GM12878 (cell line): Measurements from ENCODE around the gene EXD3. TPM values are rescaled to one million over a fixed set of nuclear protein-coding genes. Genes with fewer than 3 reads are reported as not detected.

Experiments
- ATAC-seq: fragments of 200-7000 bp; cut with Tn5 transposase; 3 replicates; pipeline ENCODE4 v1.9.1; 2020; ENCODE audit warnings: mild to moderate bottlenecking, moderate library complexity
- BruUV-seq: library from RNA; stranded (reverse); fragments of 400-500 nt; replicated peaks from 2 replicates; lab custom pipeline; 2021; lab: Mats Ljungman, UMichigan
- CTCF ChIA-PET: fragments of 300-600 bp; sonication (Branson Sonifier 250); formaldehyde crosslinking; extraction: SDS; loops from one replicate; lab custom pipeline; 2021; ENCODE audit warnings: inconsistent platforms; lab: Yijun Ruan, JAX
- POLR2A ChIA-PET: fragments of 350-600 bp; formaldehyde crosslinking; extraction: SDS; loops from one replicate; lab custom pipeline; 2021; ENCODE audit warnings: inconsistent platforms; lab: Charles Lee
- RAD21 ChIA-PET: fragments of 300-600 bp; sonication (Branson Sonifier 250); formaldehyde crosslinking; loops from one replicate; lab custom pipeline; 2023; ENCODE audit warnings: antibody characterized with exemption; ENCODE audit not compliant: unreplicated experiment; lab: Charles Lee
- SMC1A ChIA-PET: fragments of 300-600 bp; sonication (Branson Sonifier 250); formaldehyde crosslinking; loops from one replicate; lab custom pipeline; 2023; ENCODE audit not compliant: unreplicated experiment, uncharacterized antibody; lab: Charles Lee
- DNase-seq: peaks from one replicate; pipeline ENCODE4 v3.0.0-alpha.2; 2011; ENCODE audit warnings: low read depth, low spot score
- FAIRE-seq: peaks from 3 replicates; lab custom pipeline; 2011; peaks lifted over from hg19 to GRCh38; lab: Jason Lieb, UNC
- H2AFZ ChIP-seq: 2 replicates; pipeline ENCODE4 v1.6.0; 2011; ENCODE audit warnings: low read depth, low read length, control low read depth; ENCODE audit not compliant: control insufficient read depth
- H3K27ac ChIP-seq: 2 replicates; pipeline ENCODE4 v1.5.1; 2011; ENCODE audit warnings: control low read depth; ENCODE audit not compliant: control insufficient read depth, insufficient read depth
- H3K27me3 ChIP-seq, 2 experiments: replicated peaks in 1 of 2; 2 replicates each; pipeline versions ENCODE4 v1.6.0 to v1.6.1; 2011; ENCODE audit warnings: low read length in 1 of 2; ENCODE audit not compliant: control insufficient read depth in 2 of 2, insufficient read depth in 2 of 2
- H3K36me3 ChIP-seq, 2 experiments: 2 replicates each; pipeline ENCODE4 v1.5.1; 2011; ENCODE audit warnings: low read length in 1 of 2; ENCODE audit not compliant: control insufficient read depth in 2 of 2, insufficient read depth in 2 of 2
- H3K4me1 ChIP-seq: 2 replicates; pipeline ENCODE4 v1.6.1; 2011; ENCODE audit warnings: mild to moderate bottlenecking, low read length, moderate library complexity, mixed read lengths; ENCODE audit not compliant: control insufficient read depth, insufficient read depth
- H3K4me2 ChIP-seq: 2 replicates; pipeline ENCODE4 v1.6.0; 2011; ENCODE audit warnings: control low read depth; ENCODE audit not compliant: control insufficient read depth, insufficient read depth
- H3K4me3 ChIP-seq: fragments of 200-600 bp; sonication (generic); 2 replicates; pipeline ENCODE4 v1.5.1; 2016
- H3K79me2 ChIP-seq: 2 replicates; pipeline ENCODE4 v1.6.0; 2011; ENCODE audit warnings: low read length; ENCODE audit not compliant: control insufficient read depth, insufficient read depth
- H3K9ac ChIP-seq: 2 replicates; pipeline ENCODE4 v1.8.0; 2011; ENCODE audit warnings: low read length, control low read depth, mixed read lengths; ENCODE audit not compliant: control insufficient read depth, insufficient read depth
- H3K9me3 ChIP-seq: replicated peaks from 3 replicates; pipeline ENCODE4 v1.5.1; 2011; ENCODE audit warnings: mild to moderate bottlenecking, low read length; ENCODE audit not compliant: control insufficient read depth, insufficient read depth
- H4K20me1 ChIP-seq: 2 replicates; pipeline ENCODE4 v1.6.0; 2011; ENCODE audit not compliant: control insufficient read depth, insufficient read depth
- CHD4 ChIP-seq: fragments of 200-600 bp; sonication (generic); IDR thresholded peaks from 2 replicates; pipeline ENCODE4 v1.6.1; 2016; ENCODE audit warnings: mild to moderate bottlenecking
- CREB1 ChIP-seq: IDR thresholded peaks from 2 replicates; pipeline ENCODE4 v1.6.1; 2012; ENCODE audit warnings: low read depth, mild to moderate bottlenecking, inconsistent platforms
- EGR1 ChIP-seq, 2 experiments: IDR thresholded peaks; 1 replicate in 1 of 2; 2 replicates in 1 of 2; pipeline ENCODE4 v1.6.1; 2011 to 2012; ENCODE audit warnings: low read depth in 2 of 2, low read length in 2 of 2, borderline replicate concordance in 1 of 2, mild to moderate bottlenecking in 1 of 2, moderate library complexity in 1 of 2
- MXI1 ChIP-seq: fragments of 150-350 bp; IDR thresholded peaks from 2 replicates; pipeline ENCODE4 v1.6.1; 2011; ENCODE audit warnings: low read depth, mild to moderate bottlenecking, inconsistent platforms, low read length, improper control_type of control experiment
- NBN ChIP-seq: fragments of 450-650 bp; IDR thresholded peaks from 2 replicates; pipeline ENCODE4 v1.6.1; 2016
- NFYB ChIP-seq: IDR thresholded peaks from 2 replicates; pipeline ENCODE4 v1.6.1; 2011; ENCODE audit warnings: low read depth, mild to moderate bottlenecking, low read length, improper control_type of control experiment, moderate library complexity; ENCODE audit not compliant: insufficient read depth
- RAD51 ChIP-seq: fragments of 450-650 bp; IDR thresholded peaks from 2 replicates; pipeline ENCODE4 v1.6.1; 2016; ENCODE audit warnings: moderate library complexity, mild to moderate bottlenecking, inconsistent platforms
- REST ChIP-seq: IDR thresholded peaks from 2 replicates; pipeline ENCODE4 v1.6.1; 2012; ENCODE audit warnings: mild to moderate bottlenecking, low read depth, low read length
- SPI1 ChIP-seq: IDR thresholded peaks from 2 replicates; pipeline ENCODE4 v1.6.1; 2011; ENCODE audit warnings: low read depth, mild to moderate bottlenecking, low read length, moderate library complexity, borderline replicate concordance; ENCODE audit not compliant: insufficient read depth
- SUPT20H ChIP-seq: IDR thresholded peaks from 2 replicates; pipeline ENCODE4 v1.6.1; 2011; ENCODE audit warnings: low read depth, mild to moderate bottlenecking, low read length, moderate library complexity, borderline replicate concordance; ENCODE audit not compliant: control insufficient read depth
- TCF3 ChIP-seq: IDR thresholded peaks from 2 replicates; pipeline ENCODE4 v1.6.1; 2012; ENCODE audit warnings: low read depth, mild to moderate bottlenecking, low read length, borderline replicate concordance; ENCODE audit not compliant: insufficient read depth
- YY1 ChIP-seq: IDR thresholded peaks from 2 replicates; pipeline ENCODE4 v1.6.1; 2011; ENCODE audit warnings: low read depth, mild to moderate bottlenecking, low read length
- ZNF622 ChIP-seq: fragments of 450-650 bp; IDR thresholded peaks from 2 replicates; pipeline ENCODE4 v1.6.1; 2017; ENCODE audit warnings: mild to moderate bottlenecking, inconsistent platforms
- WGBS: methylation state at CpG from one replicate; pipeline ENCODE4 v1.1.6; 2016; ENCODE audit warnings: low lambda C conversion rate; ENCODE audit not compliant: insufficient replicate concordance, insufficient coverage; ENCODE audit errors: missing lambda C conversion rate; 5-methylcytosine and 5-hydroxymethylcytosine counted together
- in situ Hi-C: fragments of 300-500 bp; cut with MboI; formaldehyde crosslinking; loops from 9 replicates; pipeline ENCODE4 v1.14.3; 2018; ENCODE audit warnings: mixed read lengths
- intact Hi-C: fragments of 100-400 bp; cut with micrococcal nuclease; formaldehyde crosslinking; loops from one replicate; pipeline ENCODE4 v1.14.2; 2022; ENCODE audit not compliant: unreplicated experiment
- polyA plus RNA-seq, 11 experiments: library from polyadenylated mRNA; depleted of rRNA in 4 of 11; unstranded in 6 of 11; stranded (reverse) in 5 of 11; fragments of >200 nt; fragmentation: Nextera tagmentation in 4 of 11; fragmentation: Illumina TruSeq in 1 of 11; extraction: Ambion mirVana in 4 of 11; extraction: Trizol in 1 of 11; gene quantifications; 1 replicate in 1 of 11; 2 replicates in 10 of 11; pipeline versions ENCODE4 v1.2.1 to v1.2.3, GENCODE V29; 2011 to 2016; ENCODE audit warnings: inconsistent platforms in 2 of 11, missing spikeins in 2 of 11, low read depth in 1 of 11
- total RNA-seq, 4 experiments: library from RNA; depleted of rRNA in 3 of 4; stranded (reverse); fragments of >200 nt in 3 of 4; fragmentation: Illumina TruSeq in 1 of 4; extraction: Trizol in 1 of 4; gene quantifications; 2 replicates each; pipeline versions ENCODE4 v1.2.1 to v1.2.3, GENCODE V29; 2013 to 2021

EXD3 gene
- total and polyA plus RNA-seq, 10 of the 15 experiments (the other 5 are each of a cell fraction or from before 2014, with no cell fraction given): 0.21 to 7.1 (median 3.6) TPM

DNA sequence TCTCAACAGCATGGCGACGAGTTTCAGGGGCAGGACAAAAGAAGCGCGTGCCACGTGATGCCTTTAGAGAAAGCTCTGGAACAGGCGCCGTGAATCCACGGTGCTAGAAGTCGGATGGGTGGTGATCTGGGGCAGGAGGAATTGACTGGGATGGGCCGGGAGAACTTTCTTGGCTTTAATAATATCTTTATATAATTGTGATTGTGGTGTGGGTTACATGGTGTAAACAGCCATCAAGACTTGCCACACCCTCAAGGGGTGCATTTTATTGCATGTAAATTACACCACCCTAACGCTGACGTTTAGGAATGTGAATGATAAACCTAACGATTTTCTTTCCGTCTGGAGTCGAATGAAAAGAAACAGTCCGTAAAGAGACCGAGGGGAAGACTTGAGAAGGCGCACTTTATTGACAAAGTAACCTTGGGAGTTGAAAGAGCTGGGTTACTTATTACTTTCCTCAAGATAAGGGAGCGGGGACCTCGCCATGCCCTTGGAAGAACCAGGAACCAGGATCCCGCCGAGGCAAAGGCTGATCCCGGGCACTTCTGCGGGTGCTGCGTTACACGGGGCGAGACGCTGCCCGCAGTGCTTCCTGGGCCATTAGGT, 129.4 kb downstream of the EXD3 start:
- CTCF ChIA-PET: interaction anchor here (0.7 kb wide), 1 partner anchor 152 kb away, joined by 5 read pairs; no protein-coding TSS in a partner anchor
- RAD21 ChIA-PET: interaction anchor here (0.7 kb wide), 1 partner anchor 76 kb away, joined by 7 read pairs; no protein-coding TSS in a partner anchor
- Histone ChIP-seq H3K27me3 (no peaks in the 10 kb centered on the region; a peak in 1 of 4 replicates), H3K36me3 (no peaks in the 10 kb centered on the region), H4K20me1 (no peaks in the 10 kb centered on the region), H3K27ac (no peak overlapping the region), H3K9me3 (peaks cover 2% of the 10 kb centered on the region; the same call in 2 of the 3 replicates), H3K79me2 (no peaks in the 10 kb centered on the region), H3K4me1 (peaks cover under 1% of the 10 kb centered on the region), H3K9ac (no peak overlapping the region), H2AFZ (no peak overlapping the region), H3K4me2 (no peak overlapping the region), H3K4me3 (no peak overlapping the region)
- no peak for TF ChIP-seq YY1
- no peak for TF ChIP-seq MXI1
- no peak for TF ChIP-seq CHD4
- TF ChIP-seq NFYB: no peak
- no peak for TF ChIP-seq RAD51
- no peak for TF ChIP-seq SPI1
- TF ChIP-seq ZNF622: no peak
- no peak for TF ChIP-seq EGR1 (IDR thresholded peaks at IDR 0.05; ENCODE audit: borderline replicate concordance in 1 of 2, low read depth in 2 of 2, low read length in 2 of 2)
- no peak for TF ChIP-seq NBN
- TF ChIP-seq TCF3: no peak
- no peak for TF ChIP-seq CREB1
- no peak for TF ChIP-seq REST
- no peak for TF ChIP-seq SUPT20H
- no peak for ATAC-seq
- no peak for FAIRE-seq
- no peak for DNase-seq
- intact Hi-C loops (loop anchor here (2.0 to 10.0 kb wide), 2 partner anchors 151 to 231 kb away; no protein-coding TSS in a partner anchor), in situ Hi-C loops (loop anchor here (5.0 kb wide), 3 partner anchors 114 to 234 kb away; no protein-coding TSS in a partner anchor)
- WGBS: 83% methylated on average over 29 of the region's 29 CpGs
- SMC1A ChIA-PET: interaction anchor here (0.6 kb wide), 1 partner anchor 148 kb away, joined by 3 read pairs; no protein-coding TSS in a partner anchor
- BruUV-seq: no TSS peak
- POLR2A ChIA-PET: interaction anchor here (1.4 kb wide), 1 partner anchor 53 kb away, joined by 4 read pairs; the partner anchor contains the start of gene TUBB4B
